A673 (cell line): ENCODE data around the gene FBXO11. TPM values are rescaled to one million over a fixed set of nuclear protein-coding genes. Genes with fewer than 3 reads are reported as not detected.

Experiments used
- BruUV-seq: library from RNA; stranded (reverse); fragments of 400-500 nt; replicated peaks from 2 replicates; lab custom pipeline; 2021; lab: Mats Ljungman, UMichigan
- CTCF ChIA-PET: fragments of 300-600 bp; sonication (Branson Sonifier 250); formaldehyde crosslinking; loops from one replicate; lab custom pipeline; 2022; ENCODE audit warnings: antibody characterized with exemption; lab: Charles Lee
- POLR2A ChIA-PET: fragments of 300-600 bp; sonication (Branson Sonifier 250); formaldehyde crosslinking; loops from one replicate; lab custom pipeline; 2022; ENCODE audit warnings: antibody characterized with exemption; ENCODE audit not compliant: low non-redundant PET; lab: Charles Lee
- DNase-seq: peaks from one replicate; pipeline ENCODE4 v3.0.0-alpha.2; 2015; ENCODE audit warnings: low spot score
- H3K27ac ChIP-seq: fragments of 200-600 bp; sonication (generic); 2 replicates; pipeline ENCODE4 v1.5.1; 2016; ENCODE audit warnings: mixed run types, low read depth, mild to moderate bottlenecking, mixed read lengths, antibody characterized with exemption, low read length; ENCODE audit not compliant: poor library complexity, severe bottlenecking
- H3K27me3 ChIP-seq: fragments of 200-600 bp; sonication (generic); replicated peaks from 2 replicates; pipeline ENCODE4 v1.6.1; 2017; ENCODE audit warnings: mixed run types, low read depth, mild to moderate bottlenecking, mixed read lengths, antibody characterized with exemption, low read length; ENCODE audit not compliant: insufficient read depth, poor library complexity
- H3K36me3 ChIP-seq: fragments of 200-600 bp; sonication (generic); 2 replicates; pipeline ENCODE4 v1.6.1; 2016; ENCODE audit warnings: mixed run types, mild to moderate bottlenecking, mixed read lengths, antibody characterized with exemption, low read length; ENCODE audit not compliant: insufficient read depth, poor library complexity, severe bottlenecking
- H3K4me1 ChIP-seq: fragments of 200-600 bp; sonication (generic); 2 replicates; pipeline ENCODE4 v1.6.1; 2017; ENCODE audit warnings: mixed run types, mild to moderate bottlenecking, mixed read lengths, antibody characterized with exemption, low read length; ENCODE audit not compliant: insufficient read depth, poor library complexity, severe bottlenecking
- H3K4me3 ChIP-seq: fragments of 200-600 bp; sonication (generic); 2 replicates; pipeline ENCODE4 v1.5.1; 2016; ENCODE audit warnings: low read depth, mixed run types, mild to moderate bottlenecking, mixed read lengths, low read length; ENCODE audit not compliant: poor library complexity, severe bottlenecking
- H3K9me3 ChIP-seq: fragments of 200-600 bp; sonication (generic); 2 replicates; pipeline ENCODE4 v1.6.1; 2016; ENCODE audit warnings: mixed run types, low read depth, mild to moderate bottlenecking, mixed read lengths, antibody characterized with exemption, low read length; ENCODE audit not compliant: poor library complexity, severe bottlenecking
- CTCF ChIP-seq: fragments of 300-800, 200-600 bp; sonication (generic); conservative IDR thresholded peaks from 2 replicates; pipeline ENCODE4 v1.5.1; 2017; ENCODE audit warnings: low read depth, mild to moderate bottlenecking, antibody characterized with exemption, low read length, moderate library complexity, mixed read lengths
- EZH2 ChIP-seq: fragments of 200-600 bp; sonication (generic); IDR thresholded peaks from 2 replicates; pipeline ENCODE4 v1.6.1; 2017; ENCODE audit warnings: borderline replicate concordance, low read depth, mild to moderate bottlenecking, mixed read lengths, antibody characterized with exemption, low read length; ENCODE audit not compliant: poor library complexity, severe bottlenecking
- intact Hi-C: fragments of 100-400 bp; cut with micrococcal nuclease; formaldehyde crosslinking; loops from one replicate; pipeline ENCODE4 v1.10.0; 2022; ENCODE audit not compliant: unreplicated experiment
- total RNA-seq: library from RNA; stranded (reverse); gene quantifications from 2 replicates; pipeline ENCODE4 v1.2.3, GENCODE V29; 2021

Gene FBXO11
- total RNA-seq, 1 experiment from 2014 or later: 84.0 TPM

DNA sequence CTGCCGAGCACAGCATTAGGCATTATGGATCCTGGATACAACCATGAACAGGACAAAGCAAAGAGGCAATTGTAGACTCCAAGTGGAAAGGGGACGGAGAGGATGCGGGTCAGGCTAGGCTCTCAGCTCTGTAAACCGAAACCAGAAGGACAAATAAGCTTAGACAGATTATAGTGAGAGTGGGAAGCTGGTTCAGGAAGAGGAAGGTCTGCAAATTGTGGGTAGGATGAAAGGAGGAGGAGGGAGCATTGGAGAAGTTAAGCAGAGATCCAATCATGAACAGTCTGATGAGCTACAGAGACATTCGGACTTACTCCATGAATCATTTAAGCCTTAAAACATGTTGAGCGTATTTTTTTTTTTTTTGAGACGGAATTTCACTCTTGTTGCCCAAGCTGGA lies 120.3 kb downstream of the FBXO11 start:
- ChIA-PET POLR2A (no interaction called here), CTCF (no interaction called here)
- no peak for DNase-seq
- intact Hi-C loops: no loop called here
- Histone ChIP-seq H3K27ac (no peak overlapping the region), H3K4me1 (peaks cover 4% of the 10 kb centered on the region), H3K27me3 (no peaks in the 10 kb centered on the region), H3K4me3 (no peak overlapping the region), H3K9me3 (no peaks in the 10 kb centered on the region), H3K36me3 (peaks cover 27% of the 10 kb centered on the region)
- TF ChIP-seq CTCF: no peak
- BruUV-seq: no TSS peak

DNA sequence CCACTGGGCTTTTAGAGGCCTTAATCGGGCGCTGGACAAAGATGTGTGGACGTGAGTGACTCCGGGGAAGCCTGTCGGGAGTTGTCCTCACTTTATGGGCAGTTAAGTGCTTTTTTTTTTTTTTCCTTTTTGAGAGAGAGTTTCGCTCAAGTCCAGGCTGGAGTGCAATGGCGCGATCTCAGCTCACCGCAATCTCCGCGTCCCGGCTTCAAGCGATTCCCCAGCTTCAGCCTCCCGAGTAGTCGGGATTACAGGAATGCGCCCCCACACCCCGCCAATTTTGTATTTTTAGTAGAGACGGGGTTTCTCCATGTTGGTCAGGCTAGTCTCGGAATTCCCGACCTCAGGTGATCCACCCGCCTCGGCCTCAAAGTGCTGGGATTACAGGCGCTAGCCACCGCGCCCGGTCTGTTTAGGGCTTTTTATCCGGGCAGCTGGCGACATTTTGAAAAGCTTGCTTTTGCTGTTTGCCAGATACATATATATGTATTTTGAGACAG lies 121.9 kb downstream of the FBXO11 start:
- no peak for TF ChIP-seq CTCF
- no peak for TF ChIP-seq EZH2
- H3K36me3 ChIP-seq: peaks cover 12% of the 10 kb centered on the region
- DNase-seq: no peak
- H3K4me3 ChIP-seq: peak overlapping the region; percentile 99
- H3K27me3 ChIP-seq: no peaks in the 10 kb centered on the region
- ChIA-PET CTCF (no interaction called here), POLR2A (no interaction called here)
- intact Hi-C loops: loop anchor here (5.0 kb wide), 1 partner anchor 437 kb away; no protein-coding TSS in a partner anchor
- H3K27ac ChIP-seq: no peak overlapping the region
- no peaks in the 10 kb centered on the region for H3K9me3 ChIP-seq
- H3K4me1 ChIP-seq: peaks cover 4% of the 10 kb centered on the region
- no TSS peak for BruUV-seq

- Histone ChIP-seq H3K36me3 (peaks cover 10% of the 10 kb centered on the region), H3K27me3 (no peaks in the 10 kb centered on the region), H3K9me3 (no peaks in the 10 kb centered on the region), H3K4me3 (peak overlapping the region; percentile 99), H3K4me1 (peaks cover 4% of the 10 kb centered on the region), H3K27ac (peak overlapping the region; percentile 99)
- POLR2A ChIA-PET: interaction anchor here (0.6 to 0.9 kb wide), 2 partner anchors 15 to 614 kb away, joined by 3 read pairs; no protein-coding TSS in a partner anchor
- intact Hi-C loops: loop anchor here (5.0 kb wide), 1 partner anchor 436 kb away; no protein-coding TSS in a partner anchor
- CTCF ChIA-PET: no interaction called here
- TF ChIP-seq EZH2 (no peak), CTCF (peak; percentile 8; the same call in 1 of the 2 replicates)
- no TSS peak for BruUV-seq
- DNase-seq: peak; percentile 82
Measured at GRCh38 chr2:47783486-47784351, 122.6 kb downstream of the FBXO11 start.
